Measurements from ENCODE around the gene SMURF2. TPM values are rescaled to one million over a fixed set of nuclear protein-coding genes. Genes with fewer than 3 reads are reported as not detected.

Gene SMURF2
- total and polyA plus RNA-seq, 4 donors: 9.9 to 85.6 (median 22.5) TPM

DNA sequence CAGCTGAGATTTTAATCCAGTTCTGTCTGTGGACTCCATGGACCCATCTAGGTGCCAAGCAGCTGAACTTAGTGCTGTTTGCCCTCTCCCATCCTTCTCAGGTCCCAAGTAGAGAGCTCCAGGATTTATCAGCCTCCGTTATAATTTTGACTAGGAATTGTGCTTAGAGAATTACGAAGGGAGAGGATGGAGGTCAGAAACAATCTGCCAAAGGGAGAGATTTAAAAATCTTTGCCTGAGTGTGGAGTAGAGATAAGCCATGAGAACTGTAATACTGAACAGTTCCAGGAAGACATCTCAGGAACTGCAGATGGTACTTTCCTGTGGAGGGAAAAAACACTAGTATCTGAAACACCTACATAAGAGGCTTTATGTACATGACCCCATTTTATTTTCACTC, 128.3 kb downstream of the SMURF2 start:
- TF ChIP-seq, protein P1, sequence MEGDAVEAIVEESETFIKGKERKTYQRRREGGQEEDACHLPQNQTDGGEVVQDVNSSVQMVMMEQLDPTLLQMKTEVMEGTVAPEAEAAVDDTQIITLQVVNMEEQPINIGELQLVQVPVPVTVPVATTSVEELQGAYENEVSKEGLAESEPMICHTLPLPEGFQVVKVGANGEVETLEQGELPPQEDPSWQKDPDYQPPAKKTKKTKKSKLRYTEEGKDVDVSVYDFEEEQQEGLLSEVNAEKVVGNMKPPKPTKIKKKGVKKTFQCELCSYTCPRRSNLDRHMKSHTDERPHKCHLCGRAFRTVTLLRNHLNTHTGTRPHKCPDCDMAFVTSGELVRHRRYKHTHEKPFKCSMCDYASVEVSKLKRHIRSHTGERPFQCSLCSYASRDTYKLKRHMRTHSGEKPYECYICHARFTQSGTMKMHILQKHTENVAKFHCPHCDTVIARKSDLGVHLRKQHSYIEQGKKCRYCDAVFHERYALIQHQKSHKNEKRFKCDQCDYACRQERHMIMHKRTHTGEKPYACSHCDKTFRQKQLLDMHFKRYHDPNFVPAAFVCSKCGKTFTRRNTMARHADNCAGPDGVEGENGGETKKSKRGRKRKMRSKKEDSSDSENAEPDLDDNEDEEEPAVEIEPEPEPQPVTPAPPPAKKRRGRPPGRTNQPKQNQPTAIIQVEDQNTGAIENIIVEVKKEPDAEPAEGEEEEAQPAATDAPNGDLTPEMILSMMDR (IDR thresholded peaks at IDR 0.05; ENCODE audit: control extremely low read depth, extremely low read depth): no peak
- Histone ChIP-seq H3K4me3 (no peak overlapping the region), H3K36me3 (ENCODE audit: control insufficient read depth in 4 of 4, insufficient read depth in 4 of 4, low read length in 4 of 4) (peaks cover 33 to 75% (median 62%) of the 10 kb centered on the region in 4 donors), H3K27me3 (ENCODE audit: control insufficient read depth in 3 of 3, insufficient read depth in 3 of 3, low read length in 2 of 3) (no peaks in the 10 kb centered on the region), H3K4me1 (ENCODE audit: control insufficient read depth in 5 of 5, insufficient read depth in 5 of 5, low read length in 5 of 5) (peaks cover 0 to 6% (median 0%) of the 10 kb centered on the region in 5 donors), H3K9ac (ENCODE audit: insufficient read depth in 1 of 2, low read length in 2 of 2) (no peak overlapping the region), H3K9me3 (ENCODE audit: control insufficient read depth in 4 of 4, insufficient read depth in 3 of 4, low read length in 3 of 4) (no peaks in the 10 kb centered on the region), H3K27ac (ENCODE audit: low read depth in 1 of 2, low read length in 1 of 2) (no peak overlapping the region)
- 88 to 91% methylated on average over 2 of the region's 2 CpGs for WGBS, 2 donors
- no peak for DNase-seq
- ATAC-seq (ENCODE audit: insufficient read depth, low FRiP score): no peak

- WGBS, 2 donors: 90 to 94% methylated on average over 5 of the region's 5 CpGs
- TF ChIP-seq, protein P1 (IDR thresholded peaks at IDR 0.05; ENCODE audit: control extremely low read depth, extremely low read depth): no peak
- Histone ChIP-seq H3K4me3 (no peak overlapping the region), H3K36me3 (ENCODE audit: control insufficient read depth in 4 of 4, insufficient read depth in 4 of 4, low read length in 4 of 4) (peaks cover 33 to 81% (median 58%) of the 10 kb centered on the region in 4 donors), H3K9me3 (ENCODE audit: control insufficient read depth in 4 of 4, insufficient read depth in 3 of 4, low read length in 3 of 4) (no peaks in the 10 kb centered on the region), H3K27ac (ENCODE audit: low read depth in 1 of 2, low read length in 1 of 2) (no peak overlapping the region), H3K4me1 (ENCODE audit: control insufficient read depth in 5 of 5, insufficient read depth in 5 of 5, low read length in 5 of 5) (no peaks in the 10 kb centered on the region), H3K9ac (ENCODE audit: insufficient read depth in 1 of 2, low read length in 2 of 2) (no peak overlapping the region), H3K27me3 (ENCODE audit: control insufficient read depth in 3 of 3, insufficient read depth in 3 of 3, low read length in 2 of 3) (no peaks in the 10 kb centered on the region)
- DNase-seq (no peak), ATAC-seq (ENCODE audit: insufficient read depth, low FRiP score) (no peak)
Measured at GRCh38 chr17:64532409-64532808, 129.7 kb downstream of the SMURF2 start.

- ATAC-seq (ENCODE audit: insufficient read depth, low FRiP score): no peak
Measured at GRCh38 chr17:64531955-64532371, 130.1 kb downstream of the SMURF2 start.

More at GRCh38 chr17:64531955-64532371, 130.1 kb downstream of the SMURF2 start:
- Histone ChIP-seq H3K9me3 (ENCODE audit: control insufficient read depth in 4 of 4, insufficient read depth in 3 of 4, low read length in 3 of 4) (no peaks in the 10 kb centered on the region), H3K9ac (ENCODE audit: insufficient read depth in 1 of 2, low read length in 2 of 2) (no peak overlapping the region), H3K27me3 (ENCODE audit: control insufficient read depth in 3 of 3, insufficient read depth in 3 of 3, low read length in 2 of 3) (no peaks in the 10 kb centered on the region), H3K27ac (ENCODE audit: low read depth in 1 of 2, low read length in 1 of 2) (no peak overlapping the region), H3K36me3 (ENCODE audit: control insufficient read depth in 4 of 4, insufficient read depth in 4 of 4, low read length in 4 of 4) (peaks cover 33 to 81% (median 57%) of the 10 kb centered on the region in 4 donors), H3K4me1 (ENCODE audit: control insufficient read depth in 5 of 5, insufficient read depth in 5 of 5, low read length in 5 of 5) (no peaks in the 10 kb centered on the region), H3K4me3 (no peak overlapping the region)
- no peak for DNase-seq
- TF ChIP-seq, protein P1 (IDR thresholded peaks at IDR 0.05; ENCODE audit: control extremely low read depth, extremely low read depth): no peak
- WGBS, 2 donors: 71 to 76% methylated on average over 5 of the region's 5 CpGs

Measured in lung (tissue), 12 donors.